ENCODE data around the gene MAP7.
"Not testable (repeated sequence)": the region's sequence is repeated elsewhere in the genome, so short reads cannot be mapped to it uniquely, and the experiment has no call there.

MAP7 gene

GRCh38 chr6:136445063-136445462 lies 105.2 kb downstream of the MAP7 start:
- no peak for DNase-seq (ENCODE audit: low read depth)
- TF ChIP-seq CTCF (IDR thresholded peaks at IDR 0.05; ENCODE audit: insufficient read depth, low read depth, low read length, missing control alignments): no peak

GRCh38 chr6:136440203-136440602 lies 110.0 kb downstream of the MAP7 start:
- DNase-seq (ENCODE audit: low read depth): peak; percentile 73
- H3K4me3 ChIP-seq (ENCODE audit: low read length): no peak overlapping the region
- TF ChIP-seq CTCF (IDR thresholded peaks at IDR 0.05; ENCODE audit: insufficient read depth, low read depth, low read length, missing control alignments): no peak

More at GRCh38 chr6:136445063-136445462, 105.2 kb downstream of the MAP7 start:
- no peak overlapping the region for H3K4me3 ChIP-seq (ENCODE audit: low read length)

GRCh38 chr6:136439514-136440190 lies 110.6 kb downstream of the MAP7 start:
- TF ChIP-seq CTCF (IDR thresholded peaks at IDR 0.05; ENCODE audit: insufficient read depth, low read depth, low read length, missing control alignments): no peak
- DNase-seq (ENCODE audit: low read depth): peak; percentile 40
- H3K4me3 ChIP-seq (ENCODE audit: low read length): no peak overlapping the region

- TF ChIP-seq CTCF (IDR thresholded peaks at IDR 0.05; ENCODE audit: insufficient read depth, low read depth, low read length, missing control alignments): no peak
- DNase-seq (ENCODE audit: low read depth): peak; percentile 43
- no peak overlapping the region for H3K4me3 ChIP-seq (ENCODE audit: low read length)
These were observed 111.8 kb downstream of the MAP7 start for GRCh38 chr6:136438441-136438840.

GRCh38 chr6:136437246-136437645 lies 113.0 kb downstream of the MAP7 start:
- TF ChIP-seq CTCF (IDR thresholded peaks at IDR 0.05; ENCODE audit: insufficient read depth, low read depth, low read length, missing control alignments): no peak
- no peak overlapping the region for H3K4me3 ChIP-seq (ENCODE audit: low read length)
- DNase-seq (ENCODE audit: low read depth): peak; percentile 8

- no peak for TF ChIP-seq CTCF (IDR thresholded peaks at IDR 0.05; ENCODE audit: insufficient read depth, low read depth, low read length, missing control alignments)
- DNase-seq (ENCODE audit: low read depth): no peak
- H3K4me3 ChIP-seq (ENCODE audit: low read length): no peak overlapping the region
These were observed 115.1 kb downstream of the MAP7 start for GRCh38 chr6:136435101-136435500.

- DNase-seq (ENCODE audit: low read depth); H3K4me3 ChIP-seq (ENCODE audit: low read length): not testable (repeated sequence)
These were observed 118.9 kb downstream of the MAP7 start for GRCh38 chr6:136431306-136431705.

Measured in epithelial cell of esophagus (primary cell).